Endothelial cell of umbilical vein (primary cell): ENCODE results near the gene TNS1. TPM values are rescaled to one million over a fixed set of nuclear protein-coding genes. Genes with fewer than 3 reads are reported as not detected.

Experiments
- BruUV-seq: library from RNA; stranded (reverse); fragments of 400-500 nt; replicated peaks from 2 replicates; lab custom pipeline; 2021; lab: Mats Ljungman, UMichigan
- CTCF ChIA-PET: fragments of 300-600, 350-600 bp; sonication (Branson Sonifier 250); formaldehyde crosslinking; loops from one replicate; lab custom pipeline; 2021; ENCODE audit warnings: antibody characterized with exemption, inconsistent platforms; lab: Charles Lee
- POLR2A ChIA-PET: fragments of 300-600, 350-600 bp; sonication (Branson Sonifier 250); formaldehyde crosslinking; loops from one replicate; lab custom pipeline; 2021; ENCODE audit warnings: antibody characterized with exemption, inconsistent platforms; lab: Charles Lee
- DNase-seq: peaks from one replicate; pipeline ENCODE4 v3.0.0-alpha.2; 2011; ENCODE audit warnings: low read depth, low spot score
- FAIRE-seq: peaks from 2 replicates; lab custom pipeline; 2011; peaks lifted over from hg19 to GRCh38; lab: Jason Lieb, UNC
- H2AFZ ChIP-seq: 2 replicates; pipeline ENCODE4 v1.6.0; 2012; ENCODE audit warnings: low read depth, low read length, control low read depth, inconsistent platforms
- H3K27ac ChIP-seq: 2 replicates; pipeline ENCODE4 v1.5.1; 2011; ENCODE audit warnings: low read depth, mild to moderate bottlenecking, control low read depth, low read length, moderate library complexity; ENCODE audit not compliant: insufficient read depth
- H3K27me3 ChIP-seq, 2 experiments: 2 replicates each; pipeline versions ENCODE4 v1.6.0 to v1.6.1; 2011; ENCODE audit warnings: low read length in 2 of 2, mixed read lengths in 1 of 2; ENCODE audit not compliant: control insufficient read depth in 2 of 2, insufficient read depth in 2 of 2
- H3K36me3 ChIP-seq, 2 experiments: 2 replicates in 1 of 2; 3 replicates in 1 of 2; pipeline ENCODE4 v1.5.1; 2011; ENCODE audit warnings: low read length in 2 of 2, mild to moderate bottlenecking in 1 of 2, moderate library complexity in 1 of 2; ENCODE audit not compliant: control insufficient read depth in 2 of 2, insufficient read depth in 2 of 2; ENCODE audit errors: extremely low read depth in 1 of 2
- H3K4me1 ChIP-seq: 3 replicates; pipeline ENCODE4 v1.5.1; 2011; ENCODE audit warnings: mild to moderate bottlenecking, low read length; ENCODE audit not compliant: control insufficient read depth, insufficient read depth; ENCODE audit errors: extremely low read depth
- H3K4me2 ChIP-seq: 2 replicates; pipeline ENCODE4 v1.6.1; 2011; ENCODE audit warnings: low read length, control low read depth, mixed read lengths; ENCODE audit not compliant: insufficient read depth
- H3K4me3 ChIP-seq, 3 experiments: fragments of 200-600 bp in 1 of 3; sonication (generic), shearing (Covaris generic) in 1 of 3; replicated peaks in 1 of 3; 2 replicates each; pipeline ENCODE4 v1.5.1; 2011 to 2016; ENCODE audit warnings: control low read depth in 3 of 3, low read length in 3 of 3, mild to moderate bottlenecking in 2 of 3, inconsistent platforms in 1 of 3, low read depth in 1 of 3, moderate library complexity in 1 of 3; ENCODE audit not compliant: insufficient read depth in 1 of 3
- H3K79me2 ChIP-seq: 2 replicates; pipeline ENCODE4 v1.6.0; 2012; ENCODE audit warnings: low read length, inconsistent platforms; ENCODE audit not compliant: control insufficient read depth, insufficient read depth
- H3K9ac ChIP-seq: replicated peaks from 2 replicates; pipeline ENCODE3; 2011; ENCODE audit warnings: low read length, control low read depth; ENCODE audit not compliant: insufficient read depth; ENCODE audit errors: extremely low read depth
- H3K9me1 ChIP-seq: replicated peaks from 3 replicates; pipeline ENCODE4 v1.6.0; 2011; ENCODE audit warnings: mild to moderate bottlenecking, low read length; ENCODE audit not compliant: control insufficient read depth, insufficient read depth; ENCODE audit errors: extremely low read depth
- H3K9me3 ChIP-seq: replicated peaks from 2 replicates; pipeline ENCODE4 v1.5.1; 2012; ENCODE audit warnings: low read length, inconsistent platforms; ENCODE audit not compliant: control insufficient read depth, insufficient read depth
- H4K20me1 ChIP-seq: replicated peaks from 2 replicates; pipeline ENCODE3; 2011; ENCODE audit warnings: mild to moderate bottlenecking, low read length; ENCODE audit not compliant: control insufficient read depth, insufficient read depth; ENCODE audit errors: extremely low read depth
- EZH2 ChIP-seq: IDR thresholded peaks from 2 replicates; pipeline ENCODE4 v1.6.1; 2012; ENCODE audit warnings: borderline replicate concordance, low read depth, mild to moderate bottlenecking, moderate library complexity, low read length, inconsistent platforms; ENCODE audit not compliant: severe bottlenecking
- FOS ChIP-seq: IDR thresholded peaks from 2 replicates; pipeline ENCODE4 v1.6.1; 2011; ENCODE audit warnings: mild to moderate bottlenecking, low read length, moderate library complexity, borderline replicate concordance; ENCODE audit not compliant: insufficient read depth
- GATA2 ChIP-seq: IDR thresholded peaks from 2 replicates; pipeline ENCODE4 v1.7.0; 2011; ENCODE audit warnings: low read depth, mild to moderate bottlenecking, moderate library complexity, mixed read lengths, low read length; ENCODE audit not compliant: insufficient read length, insufficient read depth
- JUN ChIP-seq: IDR thresholded peaks from 2 replicates; pipeline ENCODE4 v1.6.1; 2011; ENCODE audit warnings: borderline replicate concordance, low read depth; ENCODE audit not compliant: insufficient read length, insufficient read depth
- MYC ChIP-seq: IDR thresholded peaks from one replicate; pipeline ENCODE4 v1.6.1; 2011; ENCODE audit warnings: mild to moderate bottlenecking, low read depth, low read length
- POLR2A ChIP-seq: IDR thresholded peaks from 2 replicates; pipeline ENCODE4 v1.6.1; 2012; ENCODE audit warnings: low read depth, mild to moderate bottlenecking, control low read depth, low read length
- POLR2AphosphoS5 ChIP-seq: IDR thresholded peaks from 2 replicates; pipeline ENCODE4 v1.6.1; 2012; ENCODE audit warnings: low read depth, mild to moderate bottlenecking, control low read depth, low read length, moderate library complexity; ENCODE audit not compliant: insufficient read depth
- dilution Hi-C: fragments of 300-500 bp; cut with MboI; formaldehyde crosslinking; loops from one replicate; pipeline ENCODE4 v1.15.0; 2019; ENCODE audit warnings: low sequenced_read_pairs; ENCODE audit not compliant: extremely low pct_ligation_motif_present
- intact Hi-C: fragments of 100-400 bp; cut with micrococcal nuclease; formaldehyde crosslinking; loops from one replicate; pipeline ENCODE4 v1.10.0; 2022
- polyA plus RNA-seq, 4 experiments: library from polyadenylated mRNA; depleted of rRNA in 3 of 4; stranded (reverse) in 3 of 4; unstranded in 1 of 4; fragments of >200 nt; gene quantifications; 2 replicates each; pipeline versions ENCODE4 v1.2.1 to v1.2.3, GENCODE V29; 2011 to 2012; ENCODE audit warnings: missing spikeins in 1 of 4
- total RNA-seq: library from RNA; stranded (reverse); gene quantifications from 2 replicates; pipeline ENCODE4 v1.2.3, GENCODE V29; 2021
- TF ChIP-seq, protein P1 (sequence below): IDR thresholded peaks from 2 replicates; pipeline ENCODE4 v1.6.1; 2011; ENCODE audit not compliant: insufficient read depth, insufficient read length
- TF ChIP-seq, protein P2 (sequence below), 2 donors: IDR thresholded peaks; 1 replicate in 1 of 2; 2 replicates in 1 of 2; pipeline ENCODE4 v1.5.1; 2011; ENCODE audit warnings: low read length in 2 of 2, mild to moderate bottlenecking in 2 of 2, moderate library complexity in 2 of 2, control low read depth in 1 of 2, inconsistent platforms in 1 of 2, low read depth in 1 of 2; ENCODE audit not compliant: insufficient read depth in 1 of 2; ENCODE audit errors: extremely low read depth in 1 of 2

The TNS1 gene
- total and polyA plus RNA-seq, 2 donors (not counting 3 experiments of a cell fraction or from before 2014, with no cell fraction given): 11.0 to 52.1 TPM

DNA sequence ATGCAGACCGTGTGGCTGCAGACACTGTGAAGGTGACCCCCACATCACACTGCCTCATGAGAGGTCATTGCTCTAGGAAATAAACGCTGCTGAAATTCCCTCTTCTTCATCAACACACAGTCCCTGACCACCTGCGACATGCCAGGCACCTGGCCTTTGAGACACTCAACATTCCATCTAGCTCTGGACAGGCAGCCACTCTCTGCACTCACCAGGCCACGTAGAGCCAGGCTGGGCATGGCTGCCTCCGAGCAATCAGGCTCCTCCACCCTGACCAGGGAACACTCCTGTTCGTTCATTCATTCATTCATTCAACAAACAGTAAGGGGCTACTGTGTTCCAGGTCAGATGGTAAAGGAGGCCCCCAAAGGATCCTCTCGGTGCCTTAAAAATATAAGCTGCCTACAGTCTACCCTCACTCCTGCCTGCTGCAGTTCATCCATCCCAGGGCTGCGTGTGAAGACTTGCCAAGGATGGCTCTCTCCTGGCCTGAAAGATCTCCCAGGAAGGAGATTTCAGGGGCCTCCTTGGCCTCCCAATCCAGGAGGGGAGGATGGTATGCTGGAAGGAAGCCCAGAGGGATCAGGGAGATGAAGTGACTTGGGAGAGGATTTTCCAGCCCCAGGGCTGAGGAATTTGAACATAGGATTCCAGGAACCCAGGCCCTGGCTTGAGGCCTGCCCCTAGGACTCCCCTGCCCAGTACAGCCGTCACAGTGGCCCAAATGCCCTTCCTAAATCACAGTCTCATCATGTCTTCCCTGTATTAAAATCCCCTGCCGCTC lies 66.7 kb downstream of the TNS1 start:
- intact Hi-C loops: loop anchor here (2.0 kb wide), 1 partner anchor 15 kb away; no protein-coding TSS in a partner anchor
- no peak for FAIRE-seq
- no peaks in the 10 kb centered on the region for H3K36me3 ChIP-seq
- H4K20me1 ChIP-seq: no peaks in the 10 kb centered on the region
- CTCF ChIA-PET: interaction anchor here (1.2 kb wide), 1 partner anchor 58 kb away, joined by 6 read pairs; no protein-coding TSS in a partner anchor
- H3K27ac ChIP-seq: no peak overlapping the region
- H2AFZ ChIP-seq: no peak overlapping the region
- no peak overlapping the region for H3K4me3 ChIP-seq
- peaks cover 45% of the 10 kb centered on the region for H3K4me1 ChIP-seq
- no peaks in the 10 kb centered on the region for H3K79me2 ChIP-seq
- POLR2A ChIA-PET: no interaction called here
- H3K9me1 ChIP-seq: no peaks in the 10 kb centered on the region
- dilution Hi-C loops: no loop called here
- TF ChIP-seq, protein P1, sequence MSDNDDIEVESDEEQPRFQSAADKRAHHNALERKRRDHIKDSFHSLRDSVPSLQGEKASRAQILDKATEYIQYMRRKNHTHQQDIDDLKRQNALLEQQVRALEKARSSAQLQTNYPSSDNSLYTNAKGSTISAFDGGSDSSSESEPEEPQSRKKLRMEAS: no peak
- TF ChIP-seq MYC: no peak
- no peak for TF ChIP-seq JUN
- TF ChIP-seq EZH2: no peak
- TF ChIP-seq, protein P2, sequence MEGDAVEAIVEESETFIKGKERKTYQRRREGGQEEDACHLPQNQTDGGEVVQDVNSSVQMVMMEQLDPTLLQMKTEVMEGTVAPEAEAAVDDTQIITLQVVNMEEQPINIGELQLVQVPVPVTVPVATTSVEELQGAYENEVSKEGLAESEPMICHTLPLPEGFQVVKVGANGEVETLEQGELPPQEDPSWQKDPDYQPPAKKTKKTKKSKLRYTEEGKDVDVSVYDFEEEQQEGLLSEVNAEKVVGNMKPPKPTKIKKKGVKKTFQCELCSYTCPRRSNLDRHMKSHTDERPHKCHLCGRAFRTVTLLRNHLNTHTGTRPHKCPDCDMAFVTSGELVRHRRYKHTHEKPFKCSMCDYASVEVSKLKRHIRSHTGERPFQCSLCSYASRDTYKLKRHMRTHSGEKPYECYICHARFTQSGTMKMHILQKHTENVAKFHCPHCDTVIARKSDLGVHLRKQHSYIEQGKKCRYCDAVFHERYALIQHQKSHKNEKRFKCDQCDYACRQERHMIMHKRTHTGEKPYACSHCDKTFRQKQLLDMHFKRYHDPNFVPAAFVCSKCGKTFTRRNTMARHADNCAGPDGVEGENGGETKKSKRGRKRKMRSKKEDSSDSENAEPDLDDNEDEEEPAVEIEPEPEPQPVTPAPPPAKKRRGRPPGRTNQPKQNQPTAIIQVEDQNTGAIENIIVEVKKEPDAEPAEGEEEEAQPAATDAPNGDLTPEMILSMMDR (IDR thresholded peaks at IDR 0.05; ENCODE audit: extremely low read depth in 1 of 2, insufficient read depth in 1 of 2, low read depth in 1 of 2, low read length in 2 of 2): no peak
- no peak for TF ChIP-seq POLR2A
- no peak for TF ChIP-seq POLR2AphosphoS5
- no peak for TF ChIP-seq GATA2
- no peak for TF ChIP-seq FOS
- no peak overlapping the region for H3K4me2 ChIP-seq
- DNase-seq: no peak
- H3K9ac ChIP-seq: no peak overlapping the region
- no peaks in the 10 kb centered on the region for H3K9me3 ChIP-seq
- no TSS peak for BruUV-seq
- H3K27me3 ChIP-seq: no peaks in the 10 kb centered on the region
